PFSK-1 (cell line): Measurements from ENCODE around the gene SLC16A4.

Experiments
- FOXP2 ChIP-seq: optimal IDR thresholded peaks from 2 replicates; pipeline ENCODE3; 2011; ENCODE audit warnings: borderline replicate concordance, control low read depth, inconsistent platforms; ENCODE audit not compliant: insufficient read depth; ENCODE audit errors: extremely low read length, extremely low read depth
- POLR2AphosphoS5 ChIP-seq: IDR thresholded peaks from 2 replicates; pipeline ENCODE4 v1.6.1; 2012; ENCODE audit warnings: low read depth, mild to moderate bottlenecking, control low read depth, low read length, moderate library complexity
- SIN3A ChIP-seq: IDR thresholded peaks from 2 replicates; pipeline ENCODE4 v1.6.1; 2012; ENCODE audit warnings: mild to moderate bottlenecking, low read length, moderate library complexity, borderline replicate concordance; ENCODE audit not compliant: insufficient read depth
- TAF1 ChIP-seq: IDR thresholded peaks from 2 replicates; pipeline ENCODE4 v1.6.1; 2012; ENCODE audit warnings: low read length, control low read depth, borderline replicate concordance; ENCODE audit not compliant: insufficient read depth
- TF ChIP-seq, protein P1 (sequence below), 2 experiments: IDR thresholded peaks; 2 replicates each; pipeline versions ENCODE4 v1.6.1 to v1.8.0; 2011 to 2012; ENCODE audit warnings: low read depth in 2 of 2, low read length in 2 of 2, control low read depth in 1 of 2, inconsistent platforms in 1 of 2, mild to moderate bottlenecking in 1 of 2, moderate library complexity in 1 of 2; ENCODE audit not compliant: insufficient read depth in 1 of 2

Gene SLC16A4

DNA sequence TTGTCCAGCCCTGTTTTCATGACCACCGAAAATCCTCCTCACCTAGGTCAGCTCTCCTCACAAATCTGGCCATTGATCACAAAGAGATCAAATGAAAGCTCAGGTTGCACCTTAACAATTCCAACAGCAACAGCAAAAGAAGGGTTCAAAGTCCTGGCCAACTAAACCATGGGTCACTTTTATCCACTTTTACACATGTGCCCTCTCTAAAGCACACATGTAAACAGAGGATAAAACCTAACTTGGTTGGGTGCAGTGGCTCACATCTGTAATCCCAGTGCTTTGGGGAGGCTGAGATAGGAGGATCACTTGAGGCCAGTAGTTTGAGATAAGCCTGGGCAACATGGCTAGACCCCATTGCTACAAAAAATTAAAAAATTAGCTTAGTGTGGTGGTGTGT lies 55.6 kb downstream of the SLC16A4 start:
- TF ChIP-seq, protein P1, sequence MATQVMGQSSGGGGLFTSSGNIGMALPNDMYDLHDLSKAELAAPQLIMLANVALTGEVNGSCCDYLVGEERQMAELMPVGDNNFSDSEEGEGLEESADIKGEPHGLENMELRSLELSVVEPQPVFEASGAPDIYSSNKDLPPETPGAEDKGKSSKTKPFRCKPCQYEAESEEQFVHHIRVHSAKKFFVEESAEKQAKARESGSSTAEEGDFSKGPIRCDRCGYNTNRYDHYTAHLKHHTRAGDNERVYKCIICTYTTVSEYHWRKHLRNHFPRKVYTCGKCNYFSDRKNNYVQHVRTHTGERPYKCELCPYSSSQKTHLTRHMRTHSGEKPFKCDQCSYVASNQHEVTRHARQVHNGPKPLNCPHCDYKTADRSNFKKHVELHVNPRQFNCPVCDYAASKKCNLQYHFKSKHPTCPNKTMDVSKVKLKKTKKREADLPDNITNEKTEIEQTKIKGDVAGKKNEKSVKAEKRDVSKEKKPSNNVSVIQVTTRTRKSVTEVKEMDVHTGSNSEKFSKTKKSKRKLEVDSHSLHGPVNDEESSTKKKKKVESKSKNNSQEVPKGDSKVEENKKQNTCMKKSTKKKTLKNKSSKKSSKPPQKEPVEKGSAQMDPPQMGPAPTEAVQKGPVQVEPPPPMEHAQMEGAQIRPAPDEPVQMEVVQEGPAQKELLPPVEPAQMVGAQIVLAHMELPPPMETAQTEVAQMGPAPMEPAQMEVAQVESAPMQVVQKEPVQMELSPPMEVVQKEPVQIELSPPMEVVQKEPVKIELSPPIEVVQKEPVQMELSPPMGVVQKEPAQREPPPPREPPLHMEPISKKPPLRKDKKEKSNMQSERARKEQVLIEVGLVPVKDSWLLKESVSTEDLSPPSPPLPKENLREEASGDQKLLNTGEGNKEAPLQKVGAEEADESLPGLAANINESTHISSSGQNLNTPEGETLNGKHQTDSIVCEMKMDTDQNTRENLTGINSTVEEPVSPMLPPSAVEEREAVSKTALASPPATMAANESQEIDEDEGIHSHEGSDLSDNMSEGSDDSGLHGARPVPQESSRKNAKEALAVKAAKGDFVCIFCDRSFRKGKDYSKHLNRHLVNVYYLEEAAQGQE (IDR thresholded peaks at IDR 0.05; ENCODE audit: insufficient read depth in 1 of 2, low read depth in 2 of 2, low read length in 2 of 2) = no peak
- TF ChIP-seq TAF1 (no peak), FOXP2 (no peak), SIN3A (no peak), POLR2AphosphoS5 (no peak)

DNA sequence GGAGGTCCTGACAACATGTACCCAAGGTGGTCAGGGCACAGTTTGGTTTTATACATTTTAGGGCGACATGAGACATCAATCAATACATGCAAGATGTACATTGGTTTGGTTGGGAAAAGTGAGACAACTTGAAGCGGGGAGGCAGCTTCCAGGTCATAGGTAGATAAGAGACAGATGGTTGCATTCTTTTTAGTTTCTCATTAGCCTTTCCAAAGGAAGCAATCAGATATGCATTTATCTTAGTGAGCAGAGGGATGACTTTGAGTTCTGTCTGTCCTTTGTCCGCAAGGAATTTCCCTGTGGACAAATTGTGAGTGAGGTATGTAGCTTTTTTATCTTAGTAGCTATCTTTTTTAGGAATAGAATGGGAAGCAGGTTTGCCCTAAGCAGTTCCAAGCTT lies 62.1 kb downstream of the SLC16A4 start:
- TF ChIP-seq TAF1 (no peak), FOXP2 (no peak), POLR2AphosphoS5 (no peak), SIN3A (no peak)
- TF ChIP-seq, protein P1 (IDR thresholded peaks at IDR 0.05; ENCODE audit: insufficient read depth in 1 of 2, low read depth in 2 of 2, low read length in 2 of 2) = no peak

DNA sequence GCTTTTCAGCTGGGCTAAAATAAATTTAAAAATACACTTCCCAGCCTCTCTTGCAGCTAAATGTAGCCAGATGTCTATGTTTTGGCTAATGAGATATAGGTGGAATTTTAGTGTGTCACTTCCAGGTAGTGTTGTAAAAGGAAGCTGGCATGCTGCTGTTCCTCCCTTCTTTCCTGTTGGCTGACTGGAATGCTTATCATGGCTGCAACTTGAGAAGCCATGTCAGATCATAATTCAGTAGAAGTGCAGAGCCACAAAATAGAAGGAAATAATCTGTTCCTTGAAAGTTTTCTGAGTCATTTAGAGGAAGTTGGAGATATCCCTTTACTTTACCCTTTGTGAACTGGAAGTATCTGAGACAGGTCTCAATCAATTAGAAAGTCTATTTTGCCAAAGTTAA lies 62.6 kb downstream of the SLC16A4 start:
- no peak for TF ChIP-seq TAF1
- no peak for TF ChIP-seq FOXP2
- TF ChIP-seq SIN3A = no peak
- no peak for TF ChIP-seq POLR2AphosphoS5
- TF ChIP-seq, protein P1 (IDR thresholded peaks at IDR 0.05; ENCODE audit: insufficient read depth in 1 of 2, low read depth in 2 of 2, low read length in 2 of 2) = no peak

DNA sequence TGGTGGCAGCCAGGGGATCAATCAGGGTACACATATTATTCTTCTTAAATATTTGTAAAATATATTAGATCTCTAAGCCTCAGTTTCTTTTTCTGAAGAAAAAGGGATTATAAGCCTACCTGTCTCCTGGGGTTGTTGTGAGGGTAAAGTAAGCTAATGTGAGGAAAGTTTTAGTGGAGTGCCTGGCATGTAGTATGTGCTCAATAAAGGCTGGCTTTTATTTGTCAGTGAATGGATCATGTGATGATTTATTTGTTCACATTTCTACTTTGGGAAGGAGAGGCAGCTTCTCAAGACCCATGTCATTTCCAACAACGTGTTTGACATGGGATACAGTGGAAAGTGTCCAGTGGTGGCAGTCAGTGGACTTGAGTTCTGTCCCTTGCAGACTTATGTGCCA lies 64.0 kb downstream of the SLC16A4 start:
- TF ChIP-seq POLR2AphosphoS5 = no peak
- TF ChIP-seq SIN3A = no peak
- no peak for TF ChIP-seq TAF1
- TF ChIP-seq FOXP2 = no peak
- TF ChIP-seq, protein P1 (IDR thresholded peaks at IDR 0.05; ENCODE audit: insufficient read depth in 1 of 2, low read depth in 2 of 2, low read length in 2 of 2) = no peak

DNA sequence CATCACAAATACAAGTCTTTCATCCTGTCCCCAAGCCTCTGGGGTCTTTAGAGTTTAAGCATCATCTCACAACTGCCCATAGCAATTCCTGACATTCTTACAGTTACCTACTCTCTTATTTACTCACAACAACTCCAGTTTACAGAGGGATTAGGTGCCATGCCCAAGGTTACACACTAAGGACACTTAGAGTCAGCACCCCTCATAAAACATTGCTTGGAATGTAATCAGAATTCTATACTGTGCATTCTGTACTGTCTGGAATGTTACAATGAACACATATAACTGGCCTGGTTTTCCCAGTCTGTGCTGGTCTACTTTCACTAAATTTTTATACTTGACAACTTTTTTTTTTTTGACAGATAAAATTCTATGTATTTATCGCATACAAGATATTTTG lies 66.2 kb downstream of the SLC16A4 start:
- TF ChIP-seq, protein P1 (IDR thresholded peaks at IDR 0.05; ENCODE audit: insufficient read depth in 1 of 2, low read depth in 2 of 2, low read length in 2 of 2) = no peak
- TF ChIP-seq TAF1 (no peak), FOXP2 (no peak), SIN3A (no peak), POLR2AphosphoS5 (no peak)
